ENCODE measurements around the gene TNFRSF9.
"Not testable (repeated sequence)": the region's sequence is repeated elsewhere in the genome, so short reads cannot be mapped to it uniquely, and the experiment has no call there.

The TNFRSF9 gene

DNA sequence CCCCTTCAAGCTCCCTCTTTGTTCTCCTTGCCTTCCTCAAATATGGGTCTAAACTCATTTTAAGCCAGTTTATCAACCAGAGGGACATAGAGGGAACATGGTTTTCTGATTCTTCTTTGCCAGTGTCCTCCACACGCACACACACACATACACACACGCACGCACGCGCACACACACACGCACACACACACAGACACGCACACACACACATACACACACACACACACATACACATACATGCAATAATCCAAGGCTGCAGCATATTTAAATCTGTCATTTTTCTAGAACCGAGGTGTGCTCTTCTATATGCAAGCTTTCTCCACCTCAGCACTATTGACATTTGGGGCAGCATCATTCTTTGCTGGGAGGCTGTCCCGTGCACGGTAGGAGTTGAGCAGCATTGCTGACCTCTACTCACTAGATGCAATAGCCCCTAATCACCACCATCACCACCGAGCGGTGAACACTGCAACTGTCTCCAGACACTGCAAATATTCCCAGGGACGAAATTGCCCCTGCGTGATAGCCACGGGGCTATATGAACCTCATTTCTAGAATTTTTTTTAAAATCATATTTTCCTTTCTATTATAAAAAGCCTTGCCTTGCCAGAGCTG, 8.0 kb downstream of the TNFRSF9 start:
- H3K27me3 ChIP-seq (ENCODE audit: insufficient read depth, poor library complexity, severe bottlenecking), result peaks cover 4% of the 10 kb centered on the region
- TF ChIP-seq, protein P1, sequence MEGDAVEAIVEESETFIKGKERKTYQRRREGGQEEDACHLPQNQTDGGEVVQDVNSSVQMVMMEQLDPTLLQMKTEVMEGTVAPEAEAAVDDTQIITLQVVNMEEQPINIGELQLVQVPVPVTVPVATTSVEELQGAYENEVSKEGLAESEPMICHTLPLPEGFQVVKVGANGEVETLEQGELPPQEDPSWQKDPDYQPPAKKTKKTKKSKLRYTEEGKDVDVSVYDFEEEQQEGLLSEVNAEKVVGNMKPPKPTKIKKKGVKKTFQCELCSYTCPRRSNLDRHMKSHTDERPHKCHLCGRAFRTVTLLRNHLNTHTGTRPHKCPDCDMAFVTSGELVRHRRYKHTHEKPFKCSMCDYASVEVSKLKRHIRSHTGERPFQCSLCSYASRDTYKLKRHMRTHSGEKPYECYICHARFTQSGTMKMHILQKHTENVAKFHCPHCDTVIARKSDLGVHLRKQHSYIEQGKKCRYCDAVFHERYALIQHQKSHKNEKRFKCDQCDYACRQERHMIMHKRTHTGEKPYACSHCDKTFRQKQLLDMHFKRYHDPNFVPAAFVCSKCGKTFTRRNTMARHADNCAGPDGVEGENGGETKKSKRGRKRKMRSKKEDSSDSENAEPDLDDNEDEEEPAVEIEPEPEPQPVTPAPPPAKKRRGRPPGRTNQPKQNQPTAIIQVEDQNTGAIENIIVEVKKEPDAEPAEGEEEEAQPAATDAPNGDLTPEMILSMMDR (IDR thresholded peaks at IDR 0.05; ENCODE audit: poor library complexity, severe bottlenecking), result no peak
- H3K4me1 ChIP-seq (ENCODE audit: insufficient read depth, poor library complexity, severe bottlenecking), result no peaks in the 10 kb centered on the region
- DNase-seq (ENCODE audit: low spot score) (no peak), ATAC-seq (ENCODE audit: low read depth) (no peak)
- H3K9me3 ChIP-seq (ENCODE audit: severe bottlenecking), result no peaks in the 10 kb centered on the region
- no peaks in the 10 kb centered on the region for H3K36me3 ChIP-seq (ENCODE audit: low read depth)
- H3K4me3 ChIP-seq (ENCODE audit: severe bottlenecking), result no peak overlapping the region
- no peak overlapping the region for H3K27ac ChIP-seq (ENCODE audit: poor library complexity, severe bottlenecking)

DNA sequence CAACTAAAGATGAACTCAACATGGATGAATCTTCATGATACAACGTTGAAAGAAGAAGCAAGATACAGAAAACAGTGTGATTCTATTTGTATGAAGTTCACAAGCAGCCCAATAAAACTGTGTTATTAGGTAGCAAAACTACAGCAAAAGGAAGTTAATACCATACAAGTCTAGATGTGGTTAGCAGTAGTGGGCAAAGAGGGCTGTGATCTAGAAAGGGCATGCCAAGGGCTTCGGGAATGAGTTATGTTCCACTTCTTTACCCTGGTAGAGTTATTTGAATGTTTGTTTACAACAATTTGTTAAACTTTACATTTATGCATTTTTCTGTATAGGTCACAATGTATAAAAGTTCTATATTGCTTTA, 9.2 kb downstream of the TNFRSF9 start:
- peaks cover 14% of the 10 kb centered on the region for H3K27me3 ChIP-seq (ENCODE audit: insufficient read depth, poor library complexity, severe bottlenecking)
- no peak overlapping the region for H3K27ac ChIP-seq (ENCODE audit: poor library complexity, severe bottlenecking)
- no peaks in the 10 kb centered on the region for H3K4me1 ChIP-seq (ENCODE audit: insufficient read depth, poor library complexity, severe bottlenecking)
- no peak overlapping the region for H3K4me3 ChIP-seq (ENCODE audit: severe bottlenecking)
- no peaks in the 10 kb centered on the region for H3K9me3 ChIP-seq (ENCODE audit: severe bottlenecking)
- DNase-seq (ENCODE audit: low spot score) (no peak), ATAC-seq (ENCODE audit: low read depth) (no peak)
- no peaks in the 10 kb centered on the region for H3K36me3 ChIP-seq (ENCODE audit: low read depth)
- TF ChIP-seq, protein P1 (IDR thresholded peaks at IDR 0.05; ENCODE audit: poor library complexity, severe bottlenecking), result no peak

DNA sequence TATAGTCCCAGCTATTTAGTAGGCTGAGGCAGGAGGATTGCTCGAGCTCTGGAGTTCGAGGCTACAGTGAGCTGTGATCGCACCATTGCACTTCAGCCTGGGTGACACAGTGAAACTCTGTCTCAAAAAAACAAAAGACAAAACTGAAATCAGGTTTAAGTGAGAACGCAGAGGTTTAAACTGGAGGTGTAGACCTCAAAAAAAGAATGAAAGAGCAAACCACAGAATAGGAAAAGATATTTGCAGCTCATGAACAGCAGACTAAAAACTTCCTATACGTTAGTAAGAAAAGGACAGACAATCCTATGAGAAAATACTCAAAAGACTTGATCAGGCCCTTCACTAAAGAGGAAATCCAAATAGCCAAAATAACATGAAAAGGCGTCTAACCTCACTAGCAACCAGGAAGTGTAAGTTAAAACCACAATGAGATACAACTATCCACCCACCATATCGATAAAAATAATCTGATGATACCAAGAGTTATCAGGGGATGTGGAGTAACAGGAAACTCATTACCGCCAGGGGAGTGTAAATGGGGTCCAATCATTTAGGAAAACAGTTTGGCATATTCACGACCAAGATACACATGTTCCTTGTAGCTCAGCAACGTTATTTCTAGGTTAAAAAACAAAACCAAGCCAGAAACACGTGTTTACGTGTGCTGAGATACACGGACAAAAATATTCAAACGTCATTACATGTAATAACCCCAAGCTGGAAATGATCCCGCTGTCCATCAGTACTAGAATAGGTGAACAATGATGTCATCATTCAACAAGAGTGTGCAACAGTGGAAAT, 9.8 kb downstream of the TNFRSF9 start:
- H3K27me3 ChIP-seq (ENCODE audit: insufficient read depth, poor library complexity, severe bottlenecking), result peaks cover 14% of the 10 kb centered on the region
- TF ChIP-seq, protein P1 (IDR thresholded peaks at IDR 0.05; ENCODE audit: poor library complexity, severe bottlenecking), result no peak
- H3K9me3 ChIP-seq (ENCODE audit: severe bottlenecking), result no peaks in the 10 kb centered on the region
- no peak for DNase-seq (ENCODE audit: low spot score)
- ATAC-seq (ENCODE audit: low read depth), result no peak
- H3K27ac ChIP-seq (ENCODE audit: poor library complexity, severe bottlenecking), result no peak overlapping the region
- no peaks in the 10 kb centered on the region for H3K4me1 ChIP-seq (ENCODE audit: insufficient read depth, poor library complexity, severe bottlenecking)
- H3K4me3 ChIP-seq (ENCODE audit: severe bottlenecking), result no peak overlapping the region
- H3K36me3 ChIP-seq (ENCODE audit: low read depth), result no peaks in the 10 kb centered on the region

DNA sequence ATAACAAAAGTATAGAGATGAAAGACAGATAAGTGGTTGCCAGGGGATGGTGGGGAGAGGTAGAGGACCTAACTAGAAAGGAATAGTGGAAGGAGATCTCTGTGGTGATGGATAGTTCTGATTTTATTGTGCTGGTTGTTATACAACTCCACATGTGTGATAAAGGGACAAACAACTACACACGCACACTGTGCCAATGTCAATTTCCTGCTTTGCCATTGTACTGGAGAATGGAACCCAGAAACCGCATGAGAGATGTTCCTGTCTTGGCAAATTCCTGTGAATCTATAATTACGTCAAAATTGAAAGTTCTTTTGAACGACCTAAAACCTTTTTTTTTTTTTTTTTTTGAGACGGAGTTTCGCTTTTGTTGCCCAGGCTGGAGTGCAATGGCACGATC, 11.0 kb downstream of the TNFRSF9 start:
- TF ChIP-seq, protein P1 (IDR thresholded peaks at IDR 0.05; ENCODE audit: poor library complexity, severe bottlenecking), result no peak
- no peaks in the 10 kb centered on the region for H3K4me1 ChIP-seq (ENCODE audit: insufficient read depth, poor library complexity, severe bottlenecking)
- H3K27me3 ChIP-seq (ENCODE audit: insufficient read depth, poor library complexity, severe bottlenecking), result peaks cover 14% of the 10 kb centered on the region
- DNase-seq (ENCODE audit: low spot score), result no peak
- no peak overlapping the region for H3K27ac ChIP-seq (ENCODE audit: poor library complexity, severe bottlenecking)
- ATAC-seq (ENCODE audit: low read depth), result no peak
- H3K4me3 ChIP-seq (ENCODE audit: severe bottlenecking), result no peak overlapping the region
- H3K36me3 ChIP-seq (ENCODE audit: low read depth), result no peaks in the 10 kb centered on the region
- H3K9me3 ChIP-seq (ENCODE audit: severe bottlenecking), result no peaks in the 10 kb centered on the region

DNA sequence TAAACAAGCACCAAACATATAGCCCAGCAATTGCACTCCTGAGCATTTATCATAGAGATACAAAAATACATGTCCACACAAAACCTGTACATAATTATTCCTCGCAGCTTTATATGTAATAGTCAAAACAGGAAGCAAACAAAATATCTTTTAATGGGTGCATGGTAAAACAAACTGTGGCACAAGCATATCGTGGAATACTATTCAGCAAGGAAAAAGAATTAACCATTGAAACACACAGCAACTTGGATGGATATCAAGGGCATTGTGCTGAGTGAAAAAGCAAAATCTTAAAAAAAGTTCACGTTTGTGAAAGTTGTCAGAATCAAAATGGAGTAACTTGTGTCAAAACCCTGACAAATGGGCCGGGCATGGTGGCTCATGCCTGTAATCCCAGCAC, 12.4 kb downstream of the TNFRSF9 start:
- H3K27ac ChIP-seq (ENCODE audit: poor library complexity, severe bottlenecking), result no peak overlapping the region
- H3K4me1 ChIP-seq (ENCODE audit: insufficient read depth, poor library complexity, severe bottlenecking), result no peaks in the 10 kb centered on the region
- H3K27me3 ChIP-seq (ENCODE audit: insufficient read depth, poor library complexity, severe bottlenecking), result peaks cover 14% of the 10 kb centered on the region
- H3K9me3 ChIP-seq (ENCODE audit: severe bottlenecking), result no peaks in the 10 kb centered on the region
- ATAC-seq (ENCODE audit: low read depth), result no peak
- no peak for DNase-seq (ENCODE audit: low spot score)
- TF ChIP-seq, protein P1 (IDR thresholded peaks at IDR 0.05; ENCODE audit: poor library complexity, severe bottlenecking), result no peak
- H3K4me3 ChIP-seq (ENCODE audit: severe bottlenecking), result no peak overlapping the region
- no peaks in the 10 kb centered on the region for H3K36me3 ChIP-seq (ENCODE audit: low read depth)

DNA sequence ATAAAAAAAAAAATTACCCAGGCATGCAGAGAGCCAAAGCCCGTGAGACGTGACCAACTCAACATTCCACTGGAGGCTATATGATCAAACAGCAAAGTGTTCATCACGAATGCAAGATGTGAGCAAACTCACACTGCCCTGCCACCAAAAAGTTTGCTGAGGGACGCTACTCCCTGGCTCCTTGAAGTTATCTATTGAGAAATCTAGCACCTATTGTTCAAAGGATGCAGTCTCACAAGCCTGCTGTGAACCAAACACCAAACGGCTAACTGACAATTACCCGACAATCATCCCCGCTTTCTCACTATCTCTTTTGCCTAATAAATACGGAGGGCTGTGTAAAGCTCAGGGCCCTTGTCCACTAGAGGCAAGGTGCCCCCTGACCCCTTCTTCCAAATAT, 13.6 kb downstream of the TNFRSF9 start:
- ATAC-seq (ENCODE audit: low read depth); H3K4me1 ChIP-seq (ENCODE audit: insufficient read depth, poor library complexity, severe bottlenecking); H3K4me3 ChIP-seq (ENCODE audit: severe bottlenecking); DNase-seq (ENCODE audit: low spot score); H3K9me3 ChIP-seq (ENCODE audit: severe bottlenecking); H3K36me3 ChIP-seq (ENCODE audit: low read depth); H3K27ac ChIP-seq (ENCODE audit: poor library complexity, severe bottlenecking): not testable (repeated sequence)
- peaks cover 14% of the 10 kb centered on the region for H3K27me3 ChIP-seq (ENCODE audit: insufficient read depth, poor library complexity, severe bottlenecking)

Data from RWPE2 (cell line).